Measurements from ENCODE around the gene MAGI2. TPM values are rescaled to one million over a fixed set of nuclear protein-coding genes. Genes with fewer than 3 reads are reported as not detected.

The MAGI2 gene
- total RNA-seq, 1 experiment from 2014 or later = 0.22 TPM

- no peaks in the 10 kb centered on the region for H3K36me3 ChIP-seq (ENCODE audit: control insufficient read depth in 1 of 2, insufficient read depth in 2 of 2, low read length in 2 of 2)
- H3K4me1 ChIP-seq (ENCODE audit: control insufficient read depth in 1 of 2, insufficient read depth in 2 of 2, low read length in 2 of 2) = no peaks in the 10 kb centered on the region
- no TSS peak for BruUV-seq (replicated peaks)
- ChIA-PET RAD21 (ENCODE audit: low non-redundant PET in 1 of 2, low total read pairs in 2 of 2, uncharacterized antibody in 2 of 2, unreplicated experiment in 2 of 2) (no interaction called here), POLR2A (no interaction called here), CTCF (no interaction called here)
- no peaks in the 10 kb centered on the region for H3K9me3 ChIP-seq (ENCODE audit: control insufficient read depth in 1 of 2, insufficient read depth in 1 of 2, low read depth in 1 of 2, low read length in 2 of 2)
- intact Hi-C loops (cut with micrococcal nuclease) = no loop called here
- no peak overlapping the region for H3K9ac ChIP-seq (ENCODE audit: low read length)
- ATAC-seq = no peak
- no peak overlapping the region for H3K27ac ChIP-seq (ENCODE audit: low read depth, low read length)
- no peaks in the 10 kb centered on the region for H3K79me2 ChIP-seq (ENCODE audit: insufficient read depth, low read length)
- H3K9me2 ChIP-seq (ENCODE audit: insufficient read depth) = no peaks in the 10 kb centered on the region
- H2AFZ ChIP-seq (ENCODE audit: low read depth, low read length, poor library complexity, severe bottlenecking) = no peak overlapping the region
- peaks cover 19% of the 10 kb centered on the region; the same call in 1 of the 2 replicates for H3K27me3 ChIP-seq (ENCODE audit: insufficient read depth, low read length)
- H4K20me1 ChIP-seq (ENCODE audit: insufficient read depth) = no peaks in the 10 kb centered on the region; the same call in 1 of the 2 replicates
- H3K4me3 ChIP-seq (replicated peaks in 1 of 2; ENCODE audit: low read depth in 1 of 2, low read length in 2 of 2) = no peak overlapping the region
- no peak for DNase-seq (ENCODE audit: low read depth, low spot score)
- TF ChIP-seq CEBPB (IDR thresholded peaks at IDR 0.05; ENCODE audit: low read depth) = no peak
- TF ChIP-seq, protein P1, sequence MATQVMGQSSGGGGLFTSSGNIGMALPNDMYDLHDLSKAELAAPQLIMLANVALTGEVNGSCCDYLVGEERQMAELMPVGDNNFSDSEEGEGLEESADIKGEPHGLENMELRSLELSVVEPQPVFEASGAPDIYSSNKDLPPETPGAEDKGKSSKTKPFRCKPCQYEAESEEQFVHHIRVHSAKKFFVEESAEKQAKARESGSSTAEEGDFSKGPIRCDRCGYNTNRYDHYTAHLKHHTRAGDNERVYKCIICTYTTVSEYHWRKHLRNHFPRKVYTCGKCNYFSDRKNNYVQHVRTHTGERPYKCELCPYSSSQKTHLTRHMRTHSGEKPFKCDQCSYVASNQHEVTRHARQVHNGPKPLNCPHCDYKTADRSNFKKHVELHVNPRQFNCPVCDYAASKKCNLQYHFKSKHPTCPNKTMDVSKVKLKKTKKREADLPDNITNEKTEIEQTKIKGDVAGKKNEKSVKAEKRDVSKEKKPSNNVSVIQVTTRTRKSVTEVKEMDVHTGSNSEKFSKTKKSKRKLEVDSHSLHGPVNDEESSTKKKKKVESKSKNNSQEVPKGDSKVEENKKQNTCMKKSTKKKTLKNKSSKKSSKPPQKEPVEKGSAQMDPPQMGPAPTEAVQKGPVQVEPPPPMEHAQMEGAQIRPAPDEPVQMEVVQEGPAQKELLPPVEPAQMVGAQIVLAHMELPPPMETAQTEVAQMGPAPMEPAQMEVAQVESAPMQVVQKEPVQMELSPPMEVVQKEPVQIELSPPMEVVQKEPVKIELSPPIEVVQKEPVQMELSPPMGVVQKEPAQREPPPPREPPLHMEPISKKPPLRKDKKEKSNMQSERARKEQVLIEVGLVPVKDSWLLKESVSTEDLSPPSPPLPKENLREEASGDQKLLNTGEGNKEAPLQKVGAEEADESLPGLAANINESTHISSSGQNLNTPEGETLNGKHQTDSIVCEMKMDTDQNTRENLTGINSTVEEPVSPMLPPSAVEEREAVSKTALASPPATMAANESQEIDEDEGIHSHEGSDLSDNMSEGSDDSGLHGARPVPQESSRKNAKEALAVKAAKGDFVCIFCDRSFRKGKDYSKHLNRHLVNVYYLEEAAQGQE (IDR thresholded peaks at IDR 0.05; ENCODE audit: low read depth) = no peak
- H3K4me2 ChIP-seq (ENCODE audit: low read length) = no peak overlapping the region
These were observed 1154.4 kb downstream of the MAGI2 start for GRCh38 chr7:78299088-78299487.

DNA sequence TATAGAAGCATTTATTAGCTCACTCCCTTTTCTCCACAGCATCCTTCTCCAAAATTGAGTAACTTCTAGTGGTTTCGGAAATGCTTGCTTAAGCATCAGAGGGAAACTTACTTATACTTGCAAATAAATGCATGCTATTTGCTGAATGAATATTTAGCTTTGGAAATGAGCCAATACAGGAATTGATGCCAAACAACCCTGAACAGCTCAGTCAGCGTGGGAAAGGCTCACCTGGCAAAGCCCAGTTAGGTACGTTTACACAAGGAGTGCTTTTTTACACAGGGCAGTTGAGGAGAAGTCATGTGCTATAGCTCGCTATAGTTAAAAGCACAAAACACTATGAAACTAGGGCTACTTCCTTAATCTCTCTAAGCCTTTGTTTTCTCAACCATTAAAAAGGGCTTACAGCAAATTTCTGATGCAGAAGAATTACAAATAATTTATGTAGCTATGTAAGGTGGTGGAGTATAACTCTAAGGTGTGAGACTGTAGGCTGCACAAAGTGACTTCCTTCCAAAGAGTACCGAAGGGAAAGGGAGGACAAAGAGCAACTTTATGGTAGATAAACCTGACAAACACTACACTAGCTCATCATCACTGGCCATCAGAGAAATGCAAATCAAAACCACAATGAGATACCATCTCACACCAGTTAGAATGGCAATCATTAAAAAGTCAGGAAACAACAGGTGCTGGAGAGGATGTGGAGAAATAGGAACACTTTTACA, 1156.7 kb downstream of the MAGI2 start:
- no peaks in the 10 kb centered on the region for H3K9me2 ChIP-seq (ENCODE audit: insufficient read depth)
- H3K4me2 ChIP-seq (ENCODE audit: low read length) = no peak overlapping the region
- ChIA-PET CTCF (no interaction called here), POLR2A (no interaction called here), RAD21 (ENCODE audit: low non-redundant PET in 1 of 2, low total read pairs in 2 of 2, uncharacterized antibody in 2 of 2, unreplicated experiment in 2 of 2) (no interaction called here)
- no peaks in the 10 kb centered on the region for H3K36me3 ChIP-seq (ENCODE audit: control insufficient read depth in 1 of 2, insufficient read depth in 2 of 2, low read length in 2 of 2)
- H3K27ac ChIP-seq (ENCODE audit: low read depth, low read length) = no peak overlapping the region
- H3K79me2 ChIP-seq (ENCODE audit: insufficient read depth, low read length) = no peaks in the 10 kb centered on the region
- intact Hi-C loops (cut with micrococcal nuclease) = no loop called here
- H3K9me3 ChIP-seq (ENCODE audit: control insufficient read depth in 1 of 2, insufficient read depth in 1 of 2, low read depth in 1 of 2, low read length in 2 of 2) = no peaks in the 10 kb centered on the region
- no peaks in the 10 kb centered on the region for H3K4me1 ChIP-seq (ENCODE audit: control insufficient read depth in 1 of 2, insufficient read depth in 2 of 2, low read length in 2 of 2)
- no peak for ATAC-seq
- no peak overlapping the region for H3K9ac ChIP-seq (ENCODE audit: low read length)
- no peak overlapping the region for H2AFZ ChIP-seq (ENCODE audit: low read depth, low read length, poor library complexity, severe bottlenecking)
- H3K27me3 ChIP-seq (ENCODE audit: insufficient read depth, low read length) = peaks cover 8% of the 10 kb centered on the region; the same call in 1 of the 2 replicates
- no peak overlapping the region for H3K4me3 ChIP-seq (replicated peaks in 1 of 2; ENCODE audit: low read depth in 1 of 2, low read length in 2 of 2)
- DNase-seq (ENCODE audit: low read depth, low spot score) = no peak
- H4K20me1 ChIP-seq (ENCODE audit: insufficient read depth) = no peaks in the 10 kb centered on the region; the same call in 1 of the 2 replicates
- no TSS peak for BruUV-seq (replicated peaks)
- TF ChIP-seq ZFX (IDR thresholded peaks at IDR 0.05) (no peak), EZH2 (IDR thresholded peaks at IDR 0.05) (no peak), MAX (IDR thresholded peaks at IDR 0.05) (no peak), ELF1 (IDR thresholded peaks at IDR 0.05; ENCODE audit: borderline replicate concordance, low read depth) (no peak), YY1 (IDR thresholded peaks at IDR 0.05; ENCODE audit: extremely low read depth, insufficient replicate concordance, low read depth, low read length) (no peak)
